Activated gamma-delta T cell treated with Interleukin-2 at 50 U/mL for 16 hours (primary cell): Measurements from ENCODE around the gene VIL1.

Source experiments
- DNase-seq: peaks from one replicate; pipeline ENCODE4 v3.0.0-alpha.2; 2020

The VIL1 gene

DNA sequence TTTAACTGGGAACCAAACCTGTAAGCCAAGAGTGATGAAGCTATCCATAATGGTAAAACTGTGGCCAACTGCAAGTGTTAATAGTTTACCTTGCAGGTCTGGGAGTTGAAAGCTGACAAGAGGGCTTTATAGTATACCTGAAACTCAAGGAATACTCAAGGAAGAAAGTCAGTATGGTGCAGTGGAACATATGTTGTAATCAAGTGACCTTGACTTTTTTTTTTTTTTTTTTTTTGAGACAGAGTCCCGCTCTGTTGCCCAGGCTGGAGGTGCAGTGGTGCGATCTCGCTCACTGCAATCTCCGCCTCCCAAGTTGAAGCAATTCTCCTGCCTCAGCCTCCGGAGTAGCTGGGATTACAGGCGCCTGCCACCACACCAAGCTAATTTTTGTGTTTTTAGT, 27.6 kb downstream of the VIL1 start:
- no peak for DNase-seq

DNA sequence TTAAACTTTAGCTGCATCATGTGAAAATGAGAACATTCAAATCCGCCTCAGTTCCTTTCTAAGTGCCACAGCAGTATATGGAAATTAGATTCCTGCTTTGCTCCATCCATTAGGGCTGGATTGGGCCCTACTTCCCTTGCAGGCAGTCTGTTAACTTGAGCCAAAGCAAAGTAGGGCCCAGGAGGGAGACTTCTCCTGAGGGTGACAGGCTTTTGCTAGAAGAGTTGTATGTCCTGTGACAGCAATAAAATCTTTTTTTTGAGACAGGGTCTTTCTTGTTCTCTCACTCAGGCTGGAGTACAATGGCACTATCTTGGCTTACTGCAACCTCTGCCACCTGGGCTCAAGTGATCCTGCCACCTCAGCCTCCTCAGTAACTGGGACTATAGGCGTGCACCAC, 28.1 kb downstream of the VIL1 start:
- no peak for DNase-seq

DNA sequence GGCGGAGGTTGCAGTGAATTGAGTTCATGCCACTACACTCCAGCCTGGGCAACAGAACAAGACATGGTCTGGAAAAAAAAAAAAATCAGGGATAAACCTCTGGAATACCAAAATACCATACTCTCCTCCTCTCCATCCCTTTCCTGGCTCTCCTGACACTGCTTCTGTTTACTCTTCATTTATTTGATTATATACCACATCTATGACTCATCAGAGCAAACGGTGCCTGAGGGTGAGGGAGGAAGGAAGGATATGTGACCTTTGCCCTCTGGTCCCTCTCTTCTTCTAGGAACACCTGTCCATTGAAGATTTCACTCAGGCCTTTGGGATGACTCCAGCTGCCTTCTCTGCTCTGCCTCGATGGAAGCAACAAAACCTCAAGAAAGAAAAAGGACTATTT, 30.0 kb downstream of the VIL1 start:
- no peak for DNase-seq

DNA sequence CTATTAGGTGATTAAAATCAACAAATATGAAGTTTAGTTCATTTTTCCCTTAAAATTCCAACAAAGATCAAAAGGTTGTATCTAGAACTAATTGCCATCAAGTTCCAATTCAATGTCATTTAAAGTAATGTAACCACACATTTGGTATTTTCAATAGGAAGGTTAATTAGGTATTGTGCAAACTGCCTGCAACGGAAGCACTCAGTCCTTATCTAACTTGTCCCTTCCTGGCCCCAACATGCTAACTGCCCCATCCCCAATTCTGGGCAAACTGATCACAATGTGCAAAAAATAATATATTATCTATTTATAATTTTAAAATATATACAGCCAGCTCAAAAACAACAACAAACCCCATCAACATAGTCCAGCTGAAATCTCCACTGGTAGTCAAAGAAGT, 33.2 kb downstream of the VIL1 start:
- DNase-seq = no peak

DNA sequence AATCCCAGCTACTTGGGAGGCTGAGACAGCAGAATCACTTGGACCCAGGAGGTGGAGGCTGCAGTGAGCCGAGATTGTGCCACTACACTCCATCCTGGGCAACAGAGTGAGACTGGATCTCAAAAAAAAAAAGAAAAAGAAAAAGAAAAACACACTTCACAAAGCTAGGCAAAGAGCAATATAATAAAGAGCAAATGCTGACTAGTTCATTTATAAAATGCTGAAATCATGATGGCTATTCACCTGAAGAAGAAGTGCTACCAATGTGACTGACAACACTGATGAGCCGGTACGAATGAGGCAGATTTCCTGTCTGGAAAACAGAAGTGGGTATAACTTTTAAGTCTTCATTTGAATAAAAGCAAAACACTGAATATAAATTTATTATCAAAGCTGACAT, 37.9 kb downstream of the VIL1 start:
- no peak for DNase-seq

DNA sequence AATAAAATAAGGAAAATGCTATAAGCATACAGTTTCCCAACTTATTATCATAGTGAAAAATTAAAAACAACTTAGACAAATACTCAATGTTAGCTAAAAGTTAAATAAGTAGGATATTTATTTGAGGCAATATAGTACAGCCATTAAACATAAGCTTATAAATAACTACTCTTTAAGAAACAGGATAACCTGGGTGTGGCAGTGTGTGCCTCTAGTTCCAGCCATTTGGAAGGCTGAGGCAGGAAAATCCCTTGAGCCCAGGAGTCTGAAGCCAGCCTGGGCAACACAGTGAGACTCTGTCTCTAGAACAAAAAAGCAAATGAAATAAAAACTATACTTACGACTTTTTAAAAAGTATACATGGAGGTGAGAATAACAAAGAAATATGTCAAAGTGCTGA, 39.7 kb downstream of the VIL1 start:
- DNase-seq = no peak

DNA sequence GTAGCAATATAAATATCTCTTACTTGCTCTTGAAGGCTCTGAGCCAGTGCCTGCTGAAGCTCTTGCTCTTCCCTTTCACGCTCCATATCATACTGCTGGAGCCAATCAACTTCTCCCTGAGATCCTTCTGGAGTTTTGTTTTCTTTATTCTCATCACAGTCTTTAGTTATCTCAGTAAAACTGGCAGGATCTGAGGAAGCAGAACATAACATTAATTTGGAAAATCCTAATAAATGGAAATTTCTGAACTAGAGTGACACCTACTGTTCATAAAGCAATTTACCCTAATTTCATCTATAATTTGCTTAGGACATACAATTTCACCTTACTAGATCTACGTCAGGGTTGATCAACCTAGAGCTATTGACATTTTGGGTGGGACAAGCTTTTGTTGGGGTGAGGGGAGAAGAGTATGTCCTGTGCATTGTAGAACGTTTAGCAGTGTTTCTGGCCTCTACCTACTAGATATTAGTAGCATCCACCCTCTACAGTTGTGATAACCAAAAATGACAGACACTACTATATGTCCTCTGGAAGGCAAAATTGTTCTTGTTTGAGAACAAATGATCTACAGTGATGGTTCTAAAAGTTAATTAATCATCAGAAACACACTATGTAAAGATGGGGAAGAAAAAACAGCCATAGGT, 47.2 kb downstream of the VIL1 start:
- no peak for DNase-seq

DNA sequence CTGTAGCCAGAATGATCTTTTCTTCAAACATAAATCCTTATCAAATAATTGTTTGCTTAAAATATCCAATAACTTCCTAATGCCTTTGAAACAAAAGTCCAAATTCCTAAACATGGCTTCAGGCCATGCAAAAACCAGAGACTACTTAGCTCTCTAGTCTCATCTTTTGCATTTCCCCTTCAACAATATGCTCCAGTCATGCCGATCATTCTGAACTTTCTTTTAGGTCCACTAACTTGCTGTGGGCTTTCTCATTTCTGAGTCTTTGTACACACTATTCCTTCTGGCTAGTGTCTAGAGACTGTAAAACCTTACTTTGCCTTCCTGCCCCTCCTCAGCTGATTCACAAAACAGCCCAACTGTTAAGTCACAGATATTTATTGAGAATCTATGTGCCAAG, 51.5 kb downstream of the VIL1 start:
- DNase-seq = no peak

DNA sequence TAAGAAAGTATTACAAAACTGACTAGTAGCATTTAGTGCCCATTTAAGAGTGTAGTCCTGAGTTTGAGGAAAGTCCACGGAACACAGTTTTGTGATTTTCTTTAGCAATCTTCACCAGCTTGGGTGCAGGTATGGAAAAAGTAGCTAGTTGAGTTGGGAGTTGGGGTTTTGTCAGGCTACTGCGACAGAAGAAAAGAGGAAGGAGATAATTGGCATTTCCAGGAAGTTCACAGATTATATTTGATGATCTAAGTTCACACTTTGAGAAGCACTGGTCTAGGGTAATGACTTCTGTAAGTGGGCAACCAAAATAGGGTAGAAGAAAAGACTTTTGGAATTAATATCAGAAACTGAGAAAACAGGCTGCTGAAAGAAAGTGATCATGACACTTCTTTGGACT, 52.1 kb downstream of the VIL1 start:
- no peak for DNase-seq

DNA sequence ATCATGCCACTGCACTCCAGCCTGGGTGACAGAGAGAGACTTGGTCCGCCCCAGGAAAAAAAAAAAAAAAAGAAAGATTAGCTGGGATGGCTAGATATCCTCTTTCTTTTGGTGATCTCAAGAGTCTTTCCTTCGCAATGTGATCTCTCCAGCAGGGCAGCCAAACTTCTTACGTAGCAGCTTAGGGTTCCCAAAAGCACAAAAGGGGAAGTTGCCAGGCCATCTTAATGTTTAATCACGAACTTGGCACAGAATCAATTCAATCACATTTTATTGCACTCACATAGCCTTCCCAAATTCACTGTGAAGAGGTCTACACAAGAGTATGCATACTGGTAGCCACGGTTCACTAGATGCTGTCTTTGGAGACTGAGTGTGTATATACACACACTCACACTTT, 53.1 kb downstream of the VIL1 start:
- DNase-seq = no peak

DNA sequence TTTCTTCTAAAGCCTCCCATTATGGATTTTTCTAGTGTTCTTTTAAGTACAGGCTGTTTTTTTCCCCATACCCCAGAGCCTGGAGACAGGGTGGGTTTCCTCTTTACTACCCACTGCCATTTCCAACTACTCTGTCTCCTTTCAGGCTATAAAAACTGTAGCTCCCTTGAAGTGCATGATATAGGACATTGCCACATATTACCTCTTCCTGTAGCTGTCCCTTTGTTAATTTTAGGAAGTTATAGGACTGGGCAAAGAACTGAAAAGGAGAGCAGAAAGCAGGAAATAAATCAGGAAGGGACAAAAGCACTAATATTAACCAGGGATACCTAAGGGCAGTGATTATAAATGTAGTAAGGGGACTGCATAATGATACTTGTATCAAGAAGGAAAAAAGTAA, 54.1 kb downstream of the VIL1 start:
- DNase-seq = no peak

DNA sequence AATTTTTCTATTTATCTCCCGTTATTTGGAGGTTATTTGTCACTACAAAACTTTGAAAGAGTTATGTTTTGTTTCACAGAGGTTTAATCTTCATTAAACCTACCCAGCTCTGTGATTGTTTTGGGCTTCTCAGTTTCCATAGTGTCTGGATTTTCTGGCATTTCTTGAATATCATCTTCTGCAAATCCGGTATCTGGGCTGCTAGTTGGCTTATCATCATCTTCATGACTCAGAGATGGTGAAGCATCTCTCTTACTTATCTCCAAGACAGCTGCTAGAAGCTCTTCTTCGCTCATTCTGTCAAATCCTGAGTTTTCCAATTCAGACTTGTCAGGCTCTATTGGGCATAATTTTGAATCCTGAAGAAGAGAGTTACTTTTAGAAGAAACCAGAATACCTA, 55.6 kb downstream of the VIL1 start:
- no peak for DNase-seq

DNA sequence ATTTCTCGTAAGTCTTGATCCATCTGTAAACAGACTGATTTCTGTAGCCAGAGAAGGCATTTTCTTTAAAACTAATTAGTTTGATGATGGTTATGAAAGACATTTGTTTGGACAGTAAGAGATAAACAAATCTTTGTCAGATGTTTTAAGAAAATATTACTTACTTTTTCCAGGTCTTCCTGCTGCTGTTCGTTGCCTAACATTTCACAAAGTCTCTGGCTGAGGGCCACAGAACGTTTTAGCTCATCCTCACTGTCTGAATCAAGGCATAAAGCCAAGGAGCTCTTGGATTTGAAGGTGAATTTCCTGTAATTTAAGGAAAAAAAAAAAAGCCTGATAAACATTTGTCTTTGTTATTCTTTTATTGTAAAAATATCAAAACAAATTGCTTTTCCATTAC, 57.8 kb downstream of the VIL1 start:
- DNase-seq = no peak

DNA sequence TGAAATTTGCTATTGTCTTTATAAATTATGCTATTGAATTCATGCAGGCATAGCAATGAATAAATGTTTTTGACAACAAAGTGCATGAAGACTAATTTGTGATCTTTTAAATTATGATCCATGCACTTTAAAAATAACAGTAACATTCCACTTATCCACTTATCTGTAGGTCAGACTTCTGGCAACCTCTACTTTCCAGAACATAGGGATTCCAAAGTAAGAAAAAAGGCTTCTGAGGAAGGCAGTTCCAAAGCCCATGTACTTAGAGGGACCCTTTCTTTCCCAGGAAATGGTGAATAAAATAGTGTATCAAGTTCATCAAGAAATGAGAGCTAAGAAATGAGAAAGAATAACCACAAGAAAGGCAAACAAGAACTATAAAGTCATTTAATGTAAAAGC, 58.3 kb downstream of the VIL1 start:
- no peak for DNase-seq

DNA sequence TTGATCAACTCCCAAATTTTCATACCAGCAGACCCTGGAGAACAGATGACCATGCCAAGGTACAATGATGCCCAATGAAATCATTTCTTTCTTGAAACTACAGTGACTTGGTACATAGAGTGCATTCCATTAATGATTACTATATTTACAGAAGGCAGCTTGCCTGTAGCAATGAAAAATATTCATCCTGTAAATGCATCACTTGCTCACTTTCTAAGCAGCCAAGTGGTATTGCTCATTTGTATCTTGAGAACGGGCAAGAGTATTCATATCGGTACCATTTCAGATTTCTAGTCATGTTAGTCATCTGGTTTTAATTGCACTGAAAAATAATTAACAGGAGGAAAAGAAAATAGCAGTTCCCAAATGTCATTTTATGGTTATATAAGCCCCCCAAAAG, 59.6 kb downstream of the VIL1 start:
- DNase-seq = no peak

DNA sequence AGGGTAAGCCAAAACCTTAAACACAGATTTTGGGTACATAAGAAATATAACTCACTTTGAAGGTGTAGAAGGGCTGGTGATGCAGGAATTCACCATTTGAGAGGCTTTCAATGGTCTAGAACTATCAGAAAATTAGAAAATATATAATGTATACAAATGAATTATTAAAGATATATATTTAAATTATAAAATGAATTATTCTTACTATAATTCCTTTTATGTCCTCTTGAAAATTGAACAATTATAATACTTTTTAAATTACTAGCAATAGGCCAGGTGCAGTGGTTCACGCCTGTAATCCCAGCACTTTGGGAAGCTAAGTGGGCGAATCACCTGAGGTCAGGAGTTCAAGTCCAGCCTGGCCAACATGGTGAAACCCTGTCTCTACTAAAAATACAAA, 60.7 kb downstream of the VIL1 start:
- DNase-seq = no peak

DNA sequence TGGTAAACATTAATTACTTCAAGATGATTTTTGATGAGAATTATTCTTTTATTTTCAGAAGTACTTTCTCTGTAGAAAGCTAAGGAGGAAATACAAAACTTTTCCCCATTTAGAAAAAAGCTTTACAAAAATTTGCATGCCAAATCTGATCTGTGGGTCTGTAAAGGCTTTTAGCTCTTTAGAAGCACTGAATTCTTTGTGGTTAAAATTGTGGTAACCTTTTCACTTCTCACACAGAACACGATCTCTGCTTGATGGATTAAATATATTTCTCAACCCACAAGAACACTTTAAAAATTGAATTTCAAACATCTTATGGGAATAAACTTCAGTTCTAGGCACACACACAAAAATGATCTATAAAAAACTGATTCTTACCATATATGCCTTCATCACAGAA, 63.7 kb downstream of the VIL1 start:
- DNase-seq = no peak

DNA sequence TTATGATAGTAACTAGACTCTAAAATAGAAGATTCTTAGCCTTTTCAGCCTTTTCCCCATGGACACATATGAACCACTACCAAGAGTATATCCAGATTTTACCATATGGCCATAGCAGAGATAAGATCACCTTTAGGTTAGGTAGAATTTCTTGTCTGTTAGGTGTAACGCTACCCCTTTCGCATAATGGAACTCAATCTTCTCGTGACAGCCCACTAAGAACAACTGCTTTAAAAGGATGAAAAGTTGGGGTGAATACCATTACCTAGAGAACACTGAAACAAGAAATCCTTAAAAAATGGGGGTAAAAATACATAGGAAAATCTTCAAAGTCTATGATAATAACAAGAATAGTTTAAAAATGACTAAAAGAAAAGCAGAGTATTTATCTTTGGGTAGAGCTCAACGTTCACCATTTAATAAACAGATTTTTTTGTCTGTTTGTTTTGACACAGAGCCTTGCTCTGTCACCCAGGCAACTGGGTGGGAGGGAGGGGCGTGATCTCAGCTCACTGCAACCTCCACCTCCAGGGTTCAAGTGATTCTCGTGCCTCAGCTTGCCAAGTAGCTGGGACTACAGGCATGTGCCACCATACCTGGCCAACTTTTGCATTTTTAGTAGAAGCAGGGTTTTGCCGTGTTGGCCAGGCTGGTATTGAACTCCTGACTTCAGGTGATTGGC, 67.2 kb downstream of the VIL1 start:
- no peak for DNase-seq

DNA sequence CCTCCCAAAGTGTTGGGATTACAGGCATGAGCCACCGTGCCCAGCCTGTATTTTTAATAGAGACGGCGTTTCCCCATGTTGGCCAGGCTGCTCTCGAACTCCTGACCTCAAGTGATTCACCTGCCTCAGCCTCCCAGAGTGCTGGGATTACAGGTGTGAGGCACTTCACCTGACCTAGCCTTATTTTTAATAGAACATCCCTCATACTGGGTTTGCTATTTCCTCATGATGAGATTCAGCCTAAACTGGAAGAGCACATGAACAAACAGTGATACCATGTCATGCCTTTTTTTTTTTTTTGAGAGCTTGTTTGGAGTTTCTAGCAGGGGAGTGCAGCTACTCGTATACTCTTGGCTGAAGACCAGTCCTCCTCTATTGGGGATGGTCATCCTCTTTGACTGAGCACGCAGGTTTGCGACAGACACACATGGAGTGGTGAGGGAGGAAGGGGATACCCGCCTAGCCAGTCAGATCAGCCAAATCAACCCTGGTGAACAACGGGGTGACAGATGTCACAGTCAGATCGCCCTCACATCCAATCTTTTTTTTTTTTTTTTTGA, 81.7 kb downstream of the VIL1 start:
- DNase-seq = no peak

DNA sequence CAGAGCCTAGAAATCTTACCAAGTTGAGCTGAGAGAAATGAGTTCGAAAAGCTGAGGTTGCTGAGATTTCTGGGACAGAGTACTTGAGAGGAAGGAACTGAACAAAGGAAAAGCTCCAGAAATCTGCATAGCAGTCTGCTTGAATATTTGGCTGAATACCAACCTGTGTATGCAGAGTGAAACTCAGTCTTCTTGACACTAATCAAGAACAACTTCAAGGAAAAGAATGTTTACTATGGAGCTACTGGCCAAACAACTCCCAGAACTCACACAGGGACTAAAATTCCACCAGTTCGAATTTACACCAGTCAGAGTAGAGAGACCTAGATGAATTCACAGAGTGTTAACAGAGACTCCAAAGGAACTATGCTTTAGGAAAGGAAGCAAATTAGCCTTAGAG, 82.7 kb downstream of the VIL1 start:
- no peak for DNase-seq
